ENCODE measurements around the gene BCL2A1. TPM values are rescaled to one million over a fixed set of nuclear protein-coding genes. Genes with fewer than 3 reads are reported as not detected.
"Not testable (repeated sequence)": the region's sequence is repeated elsewhere in the genome, so short reads cannot be mapped to it uniquely, and the experiment has no call there.

BCL2A1 gene
- total RNA-seq, 2 experiments from 2014 or later: 14.2 to 14.8 TPM

DNA sequence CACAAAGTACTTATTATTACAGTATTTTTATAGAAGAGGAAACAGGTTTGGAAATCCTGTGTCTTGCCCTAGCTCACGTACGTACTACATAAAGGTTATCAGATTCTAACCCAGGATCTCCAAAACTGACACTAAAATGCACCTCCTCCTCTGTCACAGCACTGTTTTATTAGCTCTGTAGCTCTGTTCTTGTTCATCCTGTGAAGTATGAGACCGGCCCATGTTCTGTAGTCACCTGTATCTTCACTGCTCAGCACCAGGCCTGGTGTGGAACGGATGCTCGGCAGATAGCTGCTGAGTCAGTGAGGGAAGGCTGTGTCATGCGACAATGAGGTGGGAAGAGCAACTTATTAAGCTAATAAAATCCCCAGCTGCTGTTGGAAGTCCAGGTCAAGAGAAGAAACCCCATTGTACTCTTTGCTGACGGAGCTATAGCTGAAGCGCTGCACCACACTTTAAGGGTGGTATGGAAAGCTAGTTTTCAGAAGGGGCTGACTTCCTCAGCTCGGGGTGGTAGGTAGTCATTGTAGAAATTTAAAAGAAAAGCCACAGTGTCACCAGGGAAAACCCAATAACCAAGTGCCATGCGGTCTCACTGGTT is 22.8 kb downstream of the BCL2A1 start:
- Mint-ChIP-seq H3K4me3 (no peak overlapping the region), H3K27me3 (no peaks in the 10 kb centered on the region), H3K9me3 (peaks cover 11% of the 10 kb centered on the region), H3K27ac (no peak overlapping the region), H3K36me3 (ENCODE audit: low read depth) (no peaks in the 10 kb centered on the region), H3K4me1 (peaks cover 7% of the 10 kb centered on the region)
- ChIA-PET POLR2A (interaction anchor here (0.6 kb wide), 1 partner anchor 35 kb away, joined by 3 read pairs; no protein-coding TSS in a partner anchor), CTCF (interaction anchor here (2.2 kb wide), 1 partner anchor 14 kb away, joined by 8 read pairs; no protein-coding TSS in a partner anchor)
- no peak for DNase-seq

DNA sequence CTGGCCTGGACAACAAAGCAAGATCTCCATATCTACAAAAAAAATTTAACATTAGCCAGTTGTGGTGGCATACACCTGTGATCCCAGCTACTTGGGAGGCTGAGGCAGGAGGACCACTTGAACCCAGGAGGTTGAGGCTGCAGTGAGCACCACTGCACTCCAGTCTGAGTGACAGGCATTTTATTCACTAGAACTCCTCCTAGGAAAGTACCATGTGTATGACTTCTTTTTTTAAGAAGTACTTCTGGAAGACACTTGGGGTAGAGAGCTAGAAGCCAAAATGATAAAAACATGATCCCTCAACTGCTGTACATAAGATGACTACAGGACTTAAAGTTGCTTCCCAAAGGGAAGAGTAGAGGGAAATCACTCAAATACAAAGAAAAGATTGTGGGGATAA is 24.0 kb downstream of the BCL2A1 start:
- no peak for DNase-seq
- H3K36me3 Mint-ChIP-seq (ENCODE audit: low read depth): no peaks in the 10 kb centered on the region
- H3K4me3 Mint-ChIP-seq: no peak overlapping the region
- H3K9me3 Mint-ChIP-seq: peaks cover 3% of the 10 kb centered on the region
- no peak overlapping the region for H3K27ac Mint-ChIP-seq
- no peaks in the 10 kb centered on the region for H3K27me3 Mint-ChIP-seq
- CTCF ChIA-PET: interaction anchor here (1.0 to 2.2 kb wide), 3 partner anchors 12 to 216 kb away, joined by 3 to 8 read pairs (median 3); no protein-coding TSS in a partner anchor
- POLR2A ChIA-PET: no interaction called here
- peaks cover 5% of the 10 kb centered on the region for H3K4me1 Mint-ChIP-seq

DNA sequence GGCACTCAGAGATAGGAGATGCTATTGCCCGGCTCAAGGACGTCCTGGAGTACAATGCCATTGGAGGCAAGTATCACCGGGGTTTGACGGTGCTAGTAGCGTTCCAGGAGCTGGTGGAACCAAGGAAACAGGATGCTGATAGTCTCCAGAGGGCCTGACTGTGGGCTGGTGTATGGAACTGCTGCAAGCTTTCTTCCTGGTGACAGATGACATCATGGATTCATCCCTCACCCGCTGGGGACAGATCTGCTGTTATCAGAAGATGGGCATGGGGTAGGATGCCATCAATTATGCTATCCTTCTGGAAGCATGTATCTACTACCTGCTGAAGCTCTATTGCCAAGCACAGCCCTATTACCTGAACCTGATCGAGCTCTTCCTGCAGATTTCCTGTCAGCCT is 26.4 kb downstream of the BCL2A1 start:
- H3K9me3 Mint-ChIP-seq: no peaks in the 10 kb centered on the region
- peaks cover 5% of the 10 kb centered on the region for H3K4me1 Mint-ChIP-seq
- CTCF ChIA-PET: interaction anchor here (1.2 kb wide), 1 partner anchor 11 kb away, joined by 4 read pairs; no protein-coding TSS in a partner anchor
- H3K27me3 Mint-ChIP-seq: no peaks in the 10 kb centered on the region
- no peak overlapping the region for H3K4me3 Mint-ChIP-seq
- no peak for DNase-seq
- H3K36me3 Mint-ChIP-seq (ENCODE audit: low read depth): no peaks in the 10 kb centered on the region
- POLR2A ChIA-PET: no interaction called here
- no peak overlapping the region for H3K27ac Mint-ChIP-seq

DNA sequence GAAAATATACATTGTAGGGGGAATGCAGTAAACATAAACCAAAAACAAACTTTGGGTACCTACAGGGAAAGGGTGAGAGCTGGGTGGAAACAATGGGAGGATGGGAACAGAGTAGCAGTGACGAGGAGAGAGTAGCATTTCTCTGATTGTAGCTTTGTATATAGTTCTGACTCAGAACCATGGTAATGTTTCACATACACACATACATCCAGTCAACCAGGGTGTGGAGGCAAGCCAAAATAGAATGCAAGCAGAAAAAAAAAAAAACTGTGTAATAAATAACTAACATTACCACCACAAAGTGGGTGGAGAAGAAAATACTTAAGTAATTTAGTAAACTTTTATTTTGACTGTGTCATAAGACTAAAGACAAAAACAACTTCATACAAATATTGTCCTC is 27.2 kb downstream of the BCL2A1 start:
- CTCF ChIA-PET: no interaction called here
- H3K27ac Mint-ChIP-seq: no peak overlapping the region
- H3K36me3 Mint-ChIP-seq (ENCODE audit: low read depth): no peaks in the 10 kb centered on the region
- H3K4me1 Mint-ChIP-seq: peaks cover 5% of the 10 kb centered on the region
- H3K9me3 Mint-ChIP-seq: no peaks in the 10 kb centered on the region
- peaks cover 6% of the 10 kb centered on the region for H3K27me3 Mint-ChIP-seq
- DNase-seq: no peak
- H3K4me3 Mint-ChIP-seq: no peak overlapping the region
- POLR2A ChIA-PET: interaction anchor here (0.7 kb wide), 1 partner anchor 368 kb away, joined by 6 read pairs; no protein-coding TSS in a partner anchor

DNA sequence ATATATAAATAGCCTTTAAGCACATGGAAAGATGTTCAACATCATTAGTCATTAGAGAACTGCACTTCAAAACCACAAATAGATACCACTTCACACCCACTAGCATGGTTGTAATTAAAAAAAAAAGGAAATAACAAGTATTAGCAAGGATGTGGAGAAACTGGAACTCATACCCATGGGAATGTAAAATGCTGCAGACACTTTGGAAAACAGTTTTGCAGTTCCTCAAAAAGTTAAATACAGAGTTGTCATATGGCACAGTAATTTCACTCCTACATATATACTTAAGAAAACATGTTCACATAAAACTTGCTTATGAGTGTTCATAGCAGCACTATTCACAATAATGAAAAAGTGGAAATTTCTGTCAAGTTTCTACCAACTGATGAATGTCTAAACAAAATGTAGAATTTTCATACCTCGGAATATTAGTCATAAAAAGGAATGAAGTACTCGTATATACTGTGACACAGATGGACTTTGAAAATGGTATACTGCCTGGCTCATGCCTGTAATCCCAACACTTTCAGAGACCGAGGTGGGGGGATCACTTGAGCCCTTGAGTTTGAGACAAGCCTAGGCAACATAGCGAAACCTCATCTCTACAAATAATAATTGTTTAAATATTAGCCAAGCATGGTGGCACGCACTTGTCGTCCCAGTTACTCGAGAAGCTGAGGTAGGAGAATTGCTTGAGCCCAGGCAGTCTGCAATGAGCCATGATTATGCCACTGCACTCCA is 28.1 kb downstream of the BCL2A1 start:
- ChIA-PET CTCF (no interaction called here), POLR2A (no interaction called here)
- DNase-seq: no peak
- H3K36me3 Mint-ChIP-seq (ENCODE audit: low read depth): no peaks in the 10 kb centered on the region
- H3K4me3 Mint-ChIP-seq: no peak overlapping the region
- H3K27me3 Mint-ChIP-seq: peaks cover 8% of the 10 kb centered on the region
- H3K4me1 Mint-ChIP-seq: no peaks in the 10 kb centered on the region
- H3K27ac Mint-ChIP-seq: no peak overlapping the region
- H3K9me3 Mint-ChIP-seq: no peaks in the 10 kb centered on the region

DNA sequence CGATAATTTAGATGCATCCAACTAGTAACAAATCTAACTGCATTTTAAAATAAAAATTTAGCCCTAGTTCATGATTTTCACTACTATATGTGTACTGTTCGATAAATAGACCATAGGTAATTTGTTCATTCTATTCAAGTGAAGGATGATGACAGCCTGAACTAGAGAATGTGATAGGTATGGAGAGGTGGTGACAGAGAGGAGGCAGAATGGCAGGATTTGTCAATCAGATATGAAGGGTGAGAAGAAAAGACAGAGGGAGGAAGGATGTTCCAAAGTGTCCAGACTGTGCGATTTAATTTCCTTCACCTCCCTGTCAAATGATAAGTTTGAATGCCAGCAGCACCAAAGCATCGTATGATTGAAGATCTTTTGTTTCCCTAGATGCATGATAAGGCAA is 31.6 kb downstream of the BCL2A1 start:
- CTCF ChIA-PET: no interaction called here
- Mint-ChIP-seq H3K4me1 (no peaks in the 10 kb centered on the region), H3K9me3 (no peaks in the 10 kb centered on the region)

DNA sequence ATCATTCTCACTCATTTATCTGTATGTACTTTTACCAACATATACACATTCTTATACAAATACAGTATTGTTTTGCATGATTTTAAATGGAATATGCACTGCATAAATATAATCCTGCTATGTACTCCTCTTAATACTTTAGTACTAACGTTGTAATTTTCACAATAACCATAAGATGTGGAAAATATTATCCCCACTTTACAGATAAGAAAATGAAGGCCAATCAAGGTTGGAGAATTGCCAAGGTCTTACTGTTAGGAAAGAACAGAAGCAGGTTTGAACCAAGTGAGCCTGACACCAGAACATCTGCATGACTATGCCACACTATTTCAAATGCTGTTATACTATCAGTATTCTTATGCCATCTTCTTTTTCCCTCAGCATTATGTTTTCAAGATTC is 32.9 kb downstream of the BCL2A1 start:
- DNase-seq: no peak
- H3K27me3 Mint-ChIP-seq: peaks cover 8% of the 10 kb centered on the region
- H3K36me3 Mint-ChIP-seq (ENCODE audit: low read depth): no peaks in the 10 kb centered on the region
- H3K4me1 Mint-ChIP-seq: peaks cover 5% of the 10 kb centered on the region
- ChIA-PET POLR2A (no interaction called here), CTCF (no interaction called here)
- H3K4me3 Mint-ChIP-seq: no peak overlapping the region
- no peaks in the 10 kb centered on the region for H3K9me3 Mint-ChIP-seq
- H3K27ac Mint-ChIP-seq: no peak overlapping the region

More for the DNA sequence above, 31.6 kb downstream of the BCL2A1 start:
- no peak for DNase-seq
- Mint-ChIP-seq H3K36me3 (ENCODE audit: low read depth) (no peaks in the 10 kb centered on the region), H3K4me3 (no peak overlapping the region), H3K27ac (no peak overlapping the region), H3K27me3 (peaks cover 8% of the 10 kb centered on the region)
- POLR2A ChIA-PET: no interaction called here

DNA sequence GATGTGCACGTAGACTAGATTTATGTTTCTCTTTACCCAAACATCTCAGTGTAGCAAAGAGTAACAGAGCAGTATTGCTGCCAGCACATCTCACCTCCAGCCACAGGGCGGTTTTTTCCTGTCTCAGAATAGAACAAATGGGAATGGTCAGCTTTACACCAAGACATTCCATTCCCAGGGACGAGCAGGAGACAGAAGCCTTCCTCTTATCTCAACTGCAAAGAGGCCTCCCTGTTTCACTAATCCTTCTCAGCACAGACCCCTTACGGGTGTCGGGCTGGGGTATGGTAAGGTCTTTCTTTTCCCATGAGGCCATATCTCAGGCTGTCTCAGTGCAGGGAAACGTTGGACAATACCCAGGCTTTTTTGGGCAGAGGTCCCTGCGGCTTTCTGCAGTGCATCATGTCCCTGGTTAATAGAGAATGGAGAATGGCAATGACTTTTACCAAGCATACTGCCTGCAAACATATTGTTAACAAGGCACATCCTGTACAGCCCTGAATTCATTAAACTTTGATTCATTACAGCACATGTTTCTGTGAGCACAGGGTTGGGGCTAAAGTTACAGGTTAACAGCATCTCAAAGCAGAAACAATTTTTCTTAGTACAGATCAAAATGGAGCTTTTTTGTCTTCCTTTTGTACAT is 35.3 kb downstream of the BCL2A1 start:
- H3K4me1 Mint-ChIP-seq; POLR2A ChIA-PET; DNase-seq; H3K9me3 Mint-ChIP-seq; H3K27ac Mint-ChIP-seq; H3K36me3 Mint-ChIP-seq (ENCODE audit: low read depth); H3K4me3 Mint-ChIP-seq: not testable (repeated sequence)
- CTCF ChIA-PET: interaction anchor here (2.4 kb wide), 1 partner anchor 12 kb away, joined by 8 read pairs; no protein-coding TSS in a partner anchor
- H3K27me3 Mint-ChIP-seq: peaks cover 10% of the 10 kb centered on the region

DNA sequence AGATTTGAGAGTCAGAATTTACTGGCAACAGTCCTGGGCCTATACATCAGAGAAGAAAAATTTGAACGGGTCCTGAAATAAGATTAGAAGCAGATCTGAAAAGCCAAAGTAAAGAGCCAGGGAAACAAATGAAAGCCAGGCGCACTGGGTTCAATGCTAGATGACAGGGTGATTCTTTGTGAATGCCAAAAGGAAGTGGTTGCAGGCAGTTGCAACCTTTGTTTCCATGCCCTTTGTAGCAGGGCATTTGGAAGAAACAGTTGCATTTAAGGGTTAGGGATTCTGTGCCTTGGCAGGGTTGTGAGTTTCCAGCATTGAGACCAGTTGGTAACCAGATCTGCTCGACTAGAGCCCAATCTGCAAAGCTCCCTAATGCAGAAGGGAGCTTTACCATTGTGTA is 37.8 kb downstream of the BCL2A1 start:
- H3K4me3 Mint-ChIP-seq: no peak overlapping the region
- no peak for DNase-seq
- no peaks in the 10 kb centered on the region for H3K9me3 Mint-ChIP-seq
- no peaks in the 10 kb centered on the region for H3K36me3 Mint-ChIP-seq (ENCODE audit: low read depth)
- H3K27me3 Mint-ChIP-seq: peaks cover 4% of the 10 kb centered on the region
- CTCF ChIA-PET: interaction anchor here (0.7 to 2.4 kb wide), 5 partner anchors 11 to 123 kb away, joined by 4 to 8 read pairs (median 5); no protein-coding TSS in a partner anchor
- H3K4me1 Mint-ChIP-seq: peaks cover 9% of the 10 kb centered on the region
- H3K27ac Mint-ChIP-seq: no peak overlapping the region
- POLR2A ChIA-PET: no interaction called here

DNA sequence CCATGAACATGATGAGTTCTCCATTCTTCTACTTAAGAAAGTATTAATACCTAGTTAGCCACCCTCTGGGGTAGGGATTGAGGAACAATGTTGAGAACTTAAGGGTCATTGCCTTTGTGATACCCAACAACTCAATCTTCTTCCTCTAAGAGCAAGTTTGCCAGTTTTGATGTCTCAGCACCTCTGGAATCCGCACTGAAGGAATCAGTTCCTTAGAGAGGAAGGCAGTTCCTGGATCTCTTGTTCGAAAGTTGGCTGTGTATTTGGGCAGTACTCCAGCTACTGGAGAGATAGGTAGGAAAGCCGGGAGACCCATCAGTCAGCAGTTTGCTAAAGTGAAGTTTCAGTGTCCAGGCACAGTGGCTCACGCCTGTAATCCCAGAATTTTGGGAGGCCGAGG is 38.5 kb downstream of the BCL2A1 start:
- H3K4me3 Mint-ChIP-seq: no peak overlapping the region
- no peak for DNase-seq
- no peaks in the 10 kb centered on the region for H3K9me3 Mint-ChIP-seq
- POLR2A ChIA-PET: no interaction called here
- H3K27me3 Mint-ChIP-seq: peaks cover 4% of the 10 kb centered on the region
- no peak overlapping the region for H3K27ac Mint-ChIP-seq
- no peaks in the 10 kb centered on the region for H3K36me3 Mint-ChIP-seq (ENCODE audit: low read depth)
- peaks cover 9% of the 10 kb centered on the region for H3K4me1 Mint-ChIP-seq
- CTCF ChIA-PET: interaction anchor here (0.7 to 1.9 kb wide), 4 partner anchors 10 to 124 kb away, joined by 4 to 7 read pairs (median 4); no protein-coding TSS in a partner anchor

DNA sequence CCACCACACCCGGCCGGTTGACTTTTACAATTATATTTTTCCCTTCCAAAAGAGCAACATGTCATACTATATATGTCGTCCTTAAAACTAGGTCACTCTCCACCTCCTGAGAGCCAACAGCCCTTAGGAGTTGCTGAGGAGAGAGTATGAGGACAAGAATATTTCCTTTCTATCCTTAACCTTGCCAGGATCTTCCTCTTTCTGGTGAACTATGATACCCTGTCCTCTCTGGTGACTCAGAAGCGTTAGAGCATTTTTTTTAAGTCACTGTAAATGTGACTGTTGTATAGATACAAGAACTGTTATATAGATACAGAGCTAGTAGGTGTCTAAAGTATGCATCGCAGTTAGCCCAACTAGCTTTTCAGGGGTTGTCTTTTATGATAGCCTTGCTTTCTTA is 40.5 kb downstream of the BCL2A1 start:
- H3K9me3 Mint-ChIP-seq: peaks cover 4% of the 10 kb centered on the region
- no peak overlapping the region for H3K4me3 Mint-ChIP-seq
- peaks cover 4% of the 10 kb centered on the region for H3K36me3 Mint-ChIP-seq (ENCODE audit: low read depth)
- H3K27ac Mint-ChIP-seq: no peak overlapping the region
- POLR2A ChIA-PET: no interaction called here
- peaks cover 9% of the 10 kb centered on the region for H3K4me1 Mint-ChIP-seq
- CTCF ChIA-PET: no interaction called here
- H3K27me3 Mint-ChIP-seq: peaks cover 4% of the 10 kb centered on the region
- DNase-seq: no peak

DNA sequence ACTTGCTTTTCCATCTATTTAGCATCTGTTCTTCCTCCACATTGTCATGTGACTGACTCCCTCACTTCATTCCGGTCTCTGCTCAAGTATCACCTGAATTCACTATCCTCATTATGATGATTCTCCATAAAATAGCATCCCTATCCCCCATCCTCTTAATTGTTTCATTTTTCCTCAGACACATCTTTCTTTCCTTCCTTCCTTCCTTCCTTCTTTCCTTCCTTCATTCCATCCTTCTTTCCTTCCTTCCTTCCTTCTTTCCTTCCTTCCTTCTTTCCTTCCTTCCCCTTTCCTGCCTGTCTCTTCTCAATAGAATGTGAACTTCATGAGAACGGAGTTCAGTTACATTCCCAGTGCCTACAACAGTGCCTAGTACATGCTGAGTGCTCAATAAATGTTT is 41.6 kb downstream of the BCL2A1 start:
- peaks cover 7% of the 10 kb centered on the region for H3K9me3 Mint-ChIP-seq
- ChIA-PET CTCF (no interaction called here), POLR2A (no interaction called here)
- peaks cover 7% of the 10 kb centered on the region for H3K36me3 Mint-ChIP-seq (ENCODE audit: low read depth)
- H3K27ac Mint-ChIP-seq: no peak overlapping the region
- DNase-seq: no peak
- H3K4me1 Mint-ChIP-seq: peaks cover 13% of the 10 kb centered on the region
- H3K27me3 Mint-ChIP-seq: peaks cover 4% of the 10 kb centered on the region
- no peak overlapping the region for H3K4me3 Mint-ChIP-seq

DNA sequence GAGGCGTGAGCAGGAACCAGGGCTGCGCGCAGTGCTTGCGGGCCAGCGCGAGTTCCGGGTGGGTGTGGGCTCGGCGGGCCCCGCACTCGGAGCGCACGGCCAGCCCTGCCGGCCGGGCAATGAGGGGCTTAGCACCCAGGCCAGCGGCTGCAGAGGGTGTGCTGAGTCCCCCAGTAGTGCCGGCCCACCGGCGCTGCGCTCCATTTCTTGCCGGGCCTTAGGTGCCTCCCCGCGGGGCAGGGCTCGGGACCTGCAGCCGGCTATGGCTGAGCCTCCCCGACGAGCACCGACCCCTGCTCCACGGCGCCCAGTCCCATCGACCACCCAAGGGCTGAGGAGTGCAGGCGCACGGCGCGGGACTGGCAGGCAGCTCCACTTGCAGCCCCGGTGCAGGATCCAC is 44.9 kb downstream of the BCL2A1 start:
- peaks cover 28% of the 10 kb centered on the region for H3K36me3 Mint-ChIP-seq (ENCODE audit: low read depth)
- H3K4me3 Mint-ChIP-seq, H3K27ac Mint-ChIP-seq, DNase-seq, CTCF ChIA-PET, H3K27me3 Mint-ChIP-seq, POLR2A ChIA-PET: not testable (repeated sequence)
- peaks cover 12% of the 10 kb centered on the region for H3K9me3 Mint-ChIP-seq
- peaks cover 24% of the 10 kb centered on the region for H3K4me1 Mint-ChIP-seq

Measured in activated CD4-positive, alpha-beta T cell treated with anti-CD3 and anti-CD28 coated beads, Interleukin-2, amount 10 ng/mL, durations not matched to agents 7 days and 5 days (primary cell).